ENCODE data around the gene MCF2L.

The MCF2L gene

GRCh38 chr13:113031465-113031864, 62.5 kb downstream of the MCF2L start:
- no peak overlapping the region for H2BK12ac ChIP-seq (ENCODE audit: low read length in 2 of 2)
- H3K4me2 ChIP-seq (ENCODE audit: low read length, poor library complexity, severe bottlenecking), result no peak overlapping the region
- H4K91ac ChIP-seq (ENCODE audit: low read length), result no peak overlapping the region
- H2BK120ac ChIP-seq (ENCODE audit: low read depth, low read length), result no peak overlapping the region
- no peak overlapping the region for H3K23ac ChIP-seq (ENCODE audit: low read length in 2 of 2)
- no peak overlapping the region for H3K18ac ChIP-seq (ENCODE audit: low read depth in 1 of 2, low read length in 2 of 2)
- H3K27me3 ChIP-seq (ENCODE audit: control insufficient read depth in 1 of 2, insufficient read depth in 1 of 2, low read length in 2 of 2), result peaks cover 18 to 53% of the 10 kb centered on the region in 2 experiments
- H2AFZ ChIP-seq (ENCODE audit: low read depth, low read length), result no peak overlapping the region
- 86% methylated on average over 7 of the region's 7 CpGs for WGBS
- H3K9ac ChIP-seq (ENCODE audit: low read length), result no peak overlapping the region
- no peak overlapping the region for H3K14ac ChIP-seq (ENCODE audit: low read length in 2 of 2)
- H3K4ac ChIP-seq (ENCODE audit: low read depth in 1 of 2, low read length in 2 of 2), result no peak overlapping the region
- H3K4me1 ChIP-seq (ENCODE audit: control insufficient read depth, insufficient read depth, low read depth, low read length), result peaks cover 6% of the 10 kb centered on the region
- no peaks in the 10 kb centered on the region for H3K9me3 ChIP-seq (ENCODE audit: control insufficient read depth, low read length)
- H3K36me3 ChIP-seq (ENCODE audit: control insufficient read depth in 1 of 2, insufficient read depth in 2 of 2, low read depth in 1 of 2, low read length in 2 of 2), result no peaks in the 10 kb centered on the region
- H3K4me3 ChIP-seq (ENCODE audit: insufficient read depth in 1 of 2, low read depth in 1 of 2, low read length in 2 of 2), result no peak overlapping the region
- no peak overlapping the region for H4K8ac ChIP-seq (ENCODE audit: low read length)
- H2BK15ac ChIP-seq (ENCODE audit: low read depth, poor library complexity, severe bottlenecking), result no peak overlapping the region
- no peaks in the 10 kb centered on the region for H3K79me1 ChIP-seq (replicated peaks; ENCODE audit: low read length, poor library complexity, severe bottlenecking)
- no peak for DNase-seq
- H2BK5ac ChIP-seq (ENCODE audit: low read depth, low read length, poor library complexity, severe bottlenecking), result no peak overlapping the region
- no peak overlapping the region for H3K27ac ChIP-seq (ENCODE audit: low read length, poor library complexity, severe bottlenecking)
- H2AK5ac ChIP-seq (ENCODE audit: low read length, severe bottlenecking), result no peak overlapping the region

- no peak overlapping the region for H2BK15ac ChIP-seq (ENCODE audit: low read depth, poor library complexity, severe bottlenecking)
- H3K18ac ChIP-seq (ENCODE audit: low read depth in 1 of 2, low read length in 2 of 2), result no peak overlapping the region
- no peaks in the 10 kb centered on the region for H3K79me1 ChIP-seq (replicated peaks; ENCODE audit: low read length, poor library complexity, severe bottlenecking)
- no peak overlapping the region for H3K4ac ChIP-seq (ENCODE audit: low read depth in 1 of 2, low read length in 2 of 2)
- H3K4me2 ChIP-seq (ENCODE audit: low read length, poor library complexity, severe bottlenecking), result no peak overlapping the region
- no peak overlapping the region for H3K23ac ChIP-seq (ENCODE audit: low read length in 2 of 2)
- no peak overlapping the region for H2BK5ac ChIP-seq (ENCODE audit: low read depth, low read length, poor library complexity, severe bottlenecking)
- no peaks in the 10 kb centered on the region for H3K36me3 ChIP-seq (ENCODE audit: control insufficient read depth in 1 of 2, insufficient read depth in 2 of 2, low read depth in 1 of 2, low read length in 2 of 2)
- H4K91ac ChIP-seq (ENCODE audit: low read length), result no peak overlapping the region
- H2AK5ac ChIP-seq (ENCODE audit: low read length, severe bottlenecking), result no peak overlapping the region
- DNase-seq, result no peak
- H3K9me3 ChIP-seq (ENCODE audit: control insufficient read depth, low read length), result no peaks in the 10 kb centered on the region
- H4K8ac ChIP-seq (ENCODE audit: low read length), result no peak overlapping the region
- H2AFZ ChIP-seq (ENCODE audit: low read depth, low read length), result no peak overlapping the region
- H2BK120ac ChIP-seq (ENCODE audit: low read depth, low read length), result no peak overlapping the region
- no peak overlapping the region for H3K14ac ChIP-seq (ENCODE audit: low read length in 2 of 2)
- H2BK12ac ChIP-seq (ENCODE audit: low read length in 2 of 2), result no peak overlapping the region
- 94% methylated on average over 10 of the region's 10 CpGs for WGBS
- no peak overlapping the region for H3K9ac ChIP-seq (ENCODE audit: low read length)
- H3K27me3 ChIP-seq (ENCODE audit: control insufficient read depth in 1 of 2, insufficient read depth in 1 of 2, low read length in 2 of 2), result peaks cover 14 to 45% of the 10 kb centered on the region in 2 experiments
- H3K27ac ChIP-seq (ENCODE audit: low read length, poor library complexity, severe bottlenecking), result no peak overlapping the region
- H3K4me3 ChIP-seq (ENCODE audit: insufficient read depth in 1 of 2, low read depth in 1 of 2, low read length in 2 of 2), result no peak overlapping the region
- H3K4me1 ChIP-seq (ENCODE audit: control insufficient read depth, insufficient read depth, low read depth, low read length), result peaks cover 6% of the 10 kb centered on the region
Measured at GRCh38 chr13:113032291-113032690, 63.3 kb downstream of the MCF2L start.

GRCh38 chr13:113033054-113033850, 64.2 kb downstream of the MCF2L start:
- Histone ChIP-seq H4K91ac (ENCODE audit: low read length) (no peak overlapping the region), H2BK15ac (ENCODE audit: low read depth, poor library complexity, severe bottlenecking) (no peak overlapping the region), H2AFZ (ENCODE audit: low read depth, low read length) (no peak overlapping the region), H3K27ac (ENCODE audit: low read length, poor library complexity, severe bottlenecking) (no peak overlapping the region), H4K8ac (ENCODE audit: low read length) (no peak overlapping the region), H3K23ac (ENCODE audit: low read length in 2 of 2) (no peak overlapping the region), H3K9ac (ENCODE audit: low read length) (no peak overlapping the region), H2BK12ac (ENCODE audit: low read length in 2 of 2) (no peak overlapping the region), H3K18ac (ENCODE audit: low read depth in 1 of 2, low read length in 2 of 2) (no peak overlapping the region), H2BK5ac (ENCODE audit: low read depth, low read length, poor library complexity, severe bottlenecking) (no peak overlapping the region), H3K27me3 (ENCODE audit: control insufficient read depth in 1 of 2, insufficient read depth in 1 of 2, low read length in 2 of 2) (peaks cover 14 to 35% of the 10 kb centered on the region in 2 experiments), H2BK120ac (ENCODE audit: low read depth, low read length) (no peak overlapping the region), H3K4me3 (ENCODE audit: insufficient read depth in 1 of 2, low read depth in 1 of 2, low read length in 2 of 2) (no peak overlapping the region), H2AK5ac (ENCODE audit: low read length, severe bottlenecking) (no peak overlapping the region), H3K14ac (ENCODE audit: low read length in 2 of 2) (no peak overlapping the region), H3K9me3 (ENCODE audit: control insufficient read depth, low read length) (no peaks in the 10 kb centered on the region), H3K79me1 (replicated peaks; ENCODE audit: low read length, poor library complexity, severe bottlenecking) (no peaks in the 10 kb centered on the region), H3K4me1 (ENCODE audit: control insufficient read depth, insufficient read depth, low read depth, low read length) (peaks cover 6% of the 10 kb centered on the region), H3K4me2 (ENCODE audit: low read length, poor library complexity, severe bottlenecking) (no peak overlapping the region), H3K4ac (ENCODE audit: low read depth in 1 of 2, low read length in 2 of 2) (no peak overlapping the region), H3K36me3 (ENCODE audit: control insufficient read depth in 1 of 2, insufficient read depth in 2 of 2, low read depth in 1 of 2, low read length in 2 of 2) (no peaks in the 10 kb centered on the region)
- DNase-seq, result no peak
- WGBS, result 85% methylated on average over 42 of the region's 43 CpGs

GRCh38 chr13:113034451-113035212, 65.6 kb downstream of the MCF2L start:
- H2BK15ac ChIP-seq (ENCODE audit: low read depth, poor library complexity, severe bottlenecking), result no peak overlapping the region
- H2AFZ ChIP-seq (ENCODE audit: low read depth, low read length), result no peak overlapping the region
- peak; percentile 52 for DNase-seq
- no peaks in the 10 kb centered on the region for H3K9me3 ChIP-seq (ENCODE audit: control insufficient read depth, low read length)
- H3K4me1 ChIP-seq (ENCODE audit: control insufficient read depth, insufficient read depth, low read depth, low read length), result peaks cover 2% of the 10 kb centered on the region
- H3K4ac ChIP-seq (ENCODE audit: low read depth in 1 of 2, low read length in 2 of 2), result no peak overlapping the region
- no peak overlapping the region for H3K18ac ChIP-seq (ENCODE audit: low read depth in 1 of 2, low read length in 2 of 2)
- peaks cover 3 to 23% of the 10 kb centered on the region in 2 experiments for H3K27me3 ChIP-seq (ENCODE audit: control insufficient read depth in 1 of 2, insufficient read depth in 1 of 2, low read length in 2 of 2)
- H2BK5ac ChIP-seq (ENCODE audit: low read depth, low read length, poor library complexity, severe bottlenecking), result no peak overlapping the region
- H2AK5ac ChIP-seq (ENCODE audit: low read length, severe bottlenecking), result no peak overlapping the region
- H3K79me1 ChIP-seq (replicated peaks; ENCODE audit: low read length, poor library complexity, severe bottlenecking), result no peaks in the 10 kb centered on the region
- no peak overlapping the region for H3K4me2 ChIP-seq (ENCODE audit: low read length, poor library complexity, severe bottlenecking)
- no peak overlapping the region for H4K8ac ChIP-seq (ENCODE audit: low read length)
- no peaks in the 10 kb centered on the region for H3K36me3 ChIP-seq (ENCODE audit: control insufficient read depth in 1 of 2, insufficient read depth in 2 of 2, low read depth in 1 of 2, low read length in 2 of 2)
- H4K91ac ChIP-seq (ENCODE audit: low read length), result no peak overlapping the region
- H3K9ac ChIP-seq (ENCODE audit: low read length), result peak overlapping the region; percentile 11
- no peak overlapping the region for H3K27ac ChIP-seq (ENCODE audit: low read length, poor library complexity, severe bottlenecking)
- no peak overlapping the region for H3K23ac ChIP-seq (ENCODE audit: low read length in 2 of 2)
- WGBS, result 62% methylated on average over 35 of the region's 35 CpGs
- no peak overlapping the region for H2BK120ac ChIP-seq (ENCODE audit: low read depth, low read length)
- H3K14ac ChIP-seq (ENCODE audit: low read length in 2 of 2), result no peak overlapping the region
- no peak overlapping the region for H2BK12ac ChIP-seq (ENCODE audit: low read length in 2 of 2)
- H3K4me3 ChIP-seq (ENCODE audit: insufficient read depth in 1 of 2, low read depth in 1 of 2, low read length in 2 of 2), result peak overlapping the region; percentile 2 to 53

Data from mesenchymal stem cell (in vitro differentiated cells and primary cell).